PC-3 (cell line): Measurements from ENCODE around the gene TSKS.

Source experiments
- EZH2phosphoT487 ChIP-seq: fragments of 300-600 bp; sonication (generic); IDR thresholded peaks from 2 replicates; pipeline ENCODE4 v1.6.1; 2018; ENCODE audit warnings: mild to moderate bottlenecking, antibody characterized with exemption, low read length, borderline replicate concordance
- TF ChIP-seq, protein P1 (sequence below): fragments of 300-600 bp; sonication (generic); conservative IDR thresholded peaks from 2 replicates; pipeline ENCODE4 v1.5.1; 2017; ENCODE audit warnings: antibody characterized with exemption, low read depth, mild to moderate bottlenecking, low read length

DNA sequence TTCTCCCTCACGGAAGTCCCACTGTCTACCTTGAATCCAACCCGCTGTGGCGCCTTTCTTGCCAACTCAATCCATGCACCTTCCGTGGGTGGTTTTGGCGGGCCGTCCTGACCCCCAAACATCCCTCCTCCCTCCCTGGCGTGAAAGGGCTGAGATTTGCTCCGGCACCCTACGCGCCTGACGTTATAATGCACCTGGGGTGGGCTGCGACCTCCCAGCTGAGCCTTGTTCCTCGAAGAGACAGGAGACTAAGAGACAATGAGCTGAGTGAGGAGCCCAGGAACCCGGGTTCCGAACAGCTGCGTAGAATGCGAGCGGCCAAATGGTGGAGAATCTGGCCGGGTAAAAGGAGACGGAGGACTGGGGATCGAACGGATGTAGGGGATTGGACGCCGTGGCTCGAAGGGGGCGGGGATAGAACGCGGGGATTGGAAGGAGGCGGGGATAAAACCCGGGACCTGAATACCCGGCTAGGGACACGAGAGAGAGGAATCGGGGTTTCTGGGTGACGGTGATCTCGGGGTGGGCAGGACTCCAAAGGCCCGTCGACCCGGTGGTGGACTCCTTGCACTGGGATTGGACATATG, 72.4 kb downstream of the TSKS start, which contains the start of gene CPT1C:
- TF ChIP-seq, protein P1, sequence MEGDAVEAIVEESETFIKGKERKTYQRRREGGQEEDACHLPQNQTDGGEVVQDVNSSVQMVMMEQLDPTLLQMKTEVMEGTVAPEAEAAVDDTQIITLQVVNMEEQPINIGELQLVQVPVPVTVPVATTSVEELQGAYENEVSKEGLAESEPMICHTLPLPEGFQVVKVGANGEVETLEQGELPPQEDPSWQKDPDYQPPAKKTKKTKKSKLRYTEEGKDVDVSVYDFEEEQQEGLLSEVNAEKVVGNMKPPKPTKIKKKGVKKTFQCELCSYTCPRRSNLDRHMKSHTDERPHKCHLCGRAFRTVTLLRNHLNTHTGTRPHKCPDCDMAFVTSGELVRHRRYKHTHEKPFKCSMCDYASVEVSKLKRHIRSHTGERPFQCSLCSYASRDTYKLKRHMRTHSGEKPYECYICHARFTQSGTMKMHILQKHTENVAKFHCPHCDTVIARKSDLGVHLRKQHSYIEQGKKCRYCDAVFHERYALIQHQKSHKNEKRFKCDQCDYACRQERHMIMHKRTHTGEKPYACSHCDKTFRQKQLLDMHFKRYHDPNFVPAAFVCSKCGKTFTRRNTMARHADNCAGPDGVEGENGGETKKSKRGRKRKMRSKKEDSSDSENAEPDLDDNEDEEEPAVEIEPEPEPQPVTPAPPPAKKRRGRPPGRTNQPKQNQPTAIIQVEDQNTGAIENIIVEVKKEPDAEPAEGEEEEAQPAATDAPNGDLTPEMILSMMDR, result no peak
- TF ChIP-seq EZH2phosphoT487, result no peak
